CD14-positive monocyte (primary cell): ENCODE data around the gene MICOS13. TPM values are rescaled to one million over a fixed set of nuclear protein-coding genes. Genes with fewer than 3 reads are reported as not detected.

Source experiments
- DNase-seq, 3 donors: peaks; one replicate each; pipeline ENCODE4 v3.0.0-alpha.2; 2011 to 2022
- H2AFZ ChIP-seq: 2 replicates; pipeline ENCODE4 v1.6.0; 2012; ENCODE audit warnings: mild to moderate bottlenecking, low read depth, low read length, inconsistent platforms; ENCODE audit not compliant: insufficient read depth, poor library complexity, severe bottlenecking
- H3K27ac ChIP-seq, 2 donors: 1 replicate in 1 of 2; 2 replicates in 1 of 2; pipeline ENCODE4 v1.5.1; 2012 to 2013; ENCODE audit warnings: low read length in 2 of 2, control low read depth in 1 of 2, inconsistent platforms in 1 of 2, low read depth in 1 of 2, mild to moderate bottlenecking in 1 of 2
- H3K27me3 ChIP-seq, 2 donors: one replicate each; pipeline versions ENCODE4 v1.6.0 to v1.6.1; 2011 to 2013; ENCODE audit warnings: low read length in 2 of 2; ENCODE audit not compliant: control insufficient read depth in 2 of 2, insufficient read depth in 2 of 2
- H3K36me3 ChIP-seq, 2 donors: replicated peaks in 1 of 2; 1 replicate in 1 of 2; 2 replicates in 1 of 2; pipeline versions ENCODE4 v1.5.1 to v1.6.1; 2012 to 2013; ENCODE audit warnings: low read length in 2 of 2, control low read depth in 1 of 2, inconsistent platforms in 1 of 2, mild to moderate bottlenecking in 1 of 2; ENCODE audit not compliant: insufficient read depth in 2 of 2, control insufficient read depth in 1 of 2
- H3K4me1 ChIP-seq, 2 donors: 1 replicate in 1 of 2; 2 replicates in 1 of 2; pipeline versions ENCODE4 v1.5.1 to v1.6.1; 2012 to 2013; ENCODE audit warnings: low read length in 2 of 2, control low read depth in 1 of 2, inconsistent platforms in 1 of 2, mild to moderate bottlenecking in 1 of 2, moderate library complexity in 1 of 2; ENCODE audit not compliant: insufficient read depth in 2 of 2, control insufficient read depth in 1 of 2
- H3K4me2 ChIP-seq: replicated peaks from 2 replicates; pipeline ENCODE3; 2012; ENCODE audit warnings: low read length, moderate library complexity, mild to moderate bottlenecking; ENCODE audit not compliant: poor library complexity, severe bottlenecking; ENCODE audit errors: extremely low read depth
- H3K4me3 ChIP-seq, 3 experiments: fragments of 200-600 bp in 1 of 3; sonication (generic) in 1 of 3; replicated peaks in 1 of 3; 1 replicate in 2 of 3; 2 replicates in 1 of 3; pipeline ENCODE4 v1.5.1; 2011 to 2013; ENCODE audit warnings: low read length in 3 of 3, mild to moderate bottlenecking in 3 of 3, control low read depth in 2 of 3, low read depth in 2 of 3, inconsistent platforms in 1 of 3, moderate library complexity in 1 of 3
- H3K79me2 ChIP-seq: 2 replicates; pipeline ENCODE4 v1.6.0; 2012; ENCODE audit warnings: mild to moderate bottlenecking, control low read depth, inconsistent platforms, low read length, moderate library complexity; ENCODE audit not compliant: insufficient read depth
- H3K9ac ChIP-seq: 2 replicates; pipeline ENCODE4 v1.6.0; 2017; ENCODE audit warnings: low read length, mild to moderate bottlenecking; ENCODE audit not compliant: insufficient read depth, poor library complexity, severe bottlenecking
- H3K9me3 ChIP-seq, 2 donors: replicated peaks in 1 of 2; 1 replicate in 1 of 2; 2 replicates in 1 of 2; pipeline versions ENCODE4 v1.5.1 to v1.6.1; 2012 to 2013; ENCODE audit warnings: low read length in 2 of 2, control low read depth in 1 of 2; ENCODE audit not compliant: control insufficient read depth in 1 of 2, insufficient read depth in 1 of 2
- H4K20me1 ChIP-seq: 2 replicates; pipeline ENCODE4 v1.6.0; 2012; ENCODE audit warnings: mild to moderate bottlenecking, low read length, control low read depth, moderate library complexity; ENCODE audit not compliant: insufficient read depth
- H3K27ac Mint-ChIP-seq, 7 donors: one replicate each; pipeline ENCODE4 v1.8.0; 2020; ENCODE audit warnings: mild to moderate bottlenecking in 7 of 7, mixed read lengths in 7 of 7, moderate library complexity in 6 of 7, inconsistent platforms in 2 of 7
- H3K27me3 Mint-ChIP-seq, 3 donors: one replicate each; pipeline ENCODE4 v1.8.0; 2021 to 2022; ENCODE audit warnings: low read depth in 3 of 3, mild to moderate bottlenecking in 3 of 3, mixed read lengths in 3 of 3, moderate library complexity in 3 of 3, inconsistent platforms in 1 of 3
- H3K36me3 Mint-ChIP-seq, 2 donors: one replicate each; pipeline ENCODE4 v1.8.0; 2020; ENCODE audit warnings: mixed read lengths in 2 of 2, inconsistent platforms in 1 of 2, mild to moderate bottlenecking in 1 of 2
- H3K4me1 Mint-ChIP-seq: one replicate; pipeline ENCODE4 v1.8.0; 2020; ENCODE audit warnings: mild to moderate bottlenecking, mixed read lengths
- H3K4me3 Mint-ChIP-seq, 2 donors: one replicate each; pipeline ENCODE4 v1.8.0; 2020; ENCODE audit warnings: mild to moderate bottlenecking in 2 of 2, mixed read lengths in 2 of 2, moderate library complexity in 1 of 2
- H3K9me3 Mint-ChIP-seq, 7 donors: one replicate each; pipeline ENCODE4 v1.8.0; 2020 to 2022; ENCODE audit warnings: mixed read lengths in 7 of 7, mild to moderate bottlenecking in 6 of 7, moderate library complexity in 6 of 7, inconsistent platforms in 2 of 7
- CTCF ChIP-seq: fragments of 200-600 bp; IDR thresholded peaks from one replicate; pipeline ENCODE4 v1.8.0; 2022; ENCODE audit warnings: antibody characterized with exemption, mild to moderate bottlenecking
- WGBS: methylation state at CpG from one replicate; pipeline ENCODE4 v1.1.5; 2013; ENCODE audit warnings: missing lambda C conversion rate; ENCODE audit not compliant: insufficient coverage; 5-methylcytosine and 5-hydroxymethylcytosine counted together
- intact Hi-C, 2 donors: fragments of 100-400 bp; cut with micrococcal nuclease; formaldehyde crosslinking; loops; one replicate each; pipeline versions ENCODE4 v1.15.0 to v1.15.1; 2023
- polyA plus RNA-seq, 3 donors: library from polyadenylated mRNA; depleted of rRNA in 1 of 3; unstranded in 2 of 3; stranded (reverse) in 1 of 3; fragments of 300-500 nt in 2 of 3; fragments of >200 nt in 1 of 3; fragmentation: Illumina TruSeq in 2 of 3; gene quantifications; 1 replicate in 2 of 3; 2 replicates in 1 of 3; pipeline ENCODE4 v1.2.3, GENCODE V29; 2012 to 2021

The MICOS13 gene
- polyA plus RNA-seq, 3 donors = 22.5 to 82.7 (median 78.6) TPM

- Mint-ChIP-seq H3K27me3 (peaks cover 0 to 3% (median 0%) of the 10 kb centered on the region in 3 donors), H3K9me3 (no peaks in the 10 kb centered on the region), H3K4me3 (no peak overlapping the region), H3K4me1 (no peaks in the 10 kb centered on the region), H3K36me3 (peaks cover 54 to 82% of the 10 kb centered on the region in 2 donors), H3K27ac (peak overlapping the region in 1 of 7 donors; percentile 41)
- Histone ChIP-seq H2AFZ (no peak overlapping the region), H3K4me2 (no peak overlapping the region), H3K36me3 (peaks cover 70 to 77% of the 10 kb centered on the region in 2 donors), H4K20me1 (peaks cover 13% of the 10 kb centered on the region), H3K27me3 (no peaks in the 10 kb centered on the region), H3K27ac (no peak overlapping the region), H3K9me3 (no peaks in the 10 kb centered on the region), H3K4me1 (no peaks in the 10 kb centered on the region), H3K4me3 (no peak overlapping the region), H3K79me2 (peaks cover 11% of the 10 kb centered on the region), H3K9ac (no peak overlapping the region)
- DNase-seq = no peak
- intact Hi-C loops = no loop called here
- 99% methylated on average over 6 of the region's 8 CpGs for WGBS
- no peak for TF ChIP-seq CTCF
These were observed 30.7 kb upstream of the MICOS13 start for GRCh38 chr19:5711025-5711424.

DNA sequence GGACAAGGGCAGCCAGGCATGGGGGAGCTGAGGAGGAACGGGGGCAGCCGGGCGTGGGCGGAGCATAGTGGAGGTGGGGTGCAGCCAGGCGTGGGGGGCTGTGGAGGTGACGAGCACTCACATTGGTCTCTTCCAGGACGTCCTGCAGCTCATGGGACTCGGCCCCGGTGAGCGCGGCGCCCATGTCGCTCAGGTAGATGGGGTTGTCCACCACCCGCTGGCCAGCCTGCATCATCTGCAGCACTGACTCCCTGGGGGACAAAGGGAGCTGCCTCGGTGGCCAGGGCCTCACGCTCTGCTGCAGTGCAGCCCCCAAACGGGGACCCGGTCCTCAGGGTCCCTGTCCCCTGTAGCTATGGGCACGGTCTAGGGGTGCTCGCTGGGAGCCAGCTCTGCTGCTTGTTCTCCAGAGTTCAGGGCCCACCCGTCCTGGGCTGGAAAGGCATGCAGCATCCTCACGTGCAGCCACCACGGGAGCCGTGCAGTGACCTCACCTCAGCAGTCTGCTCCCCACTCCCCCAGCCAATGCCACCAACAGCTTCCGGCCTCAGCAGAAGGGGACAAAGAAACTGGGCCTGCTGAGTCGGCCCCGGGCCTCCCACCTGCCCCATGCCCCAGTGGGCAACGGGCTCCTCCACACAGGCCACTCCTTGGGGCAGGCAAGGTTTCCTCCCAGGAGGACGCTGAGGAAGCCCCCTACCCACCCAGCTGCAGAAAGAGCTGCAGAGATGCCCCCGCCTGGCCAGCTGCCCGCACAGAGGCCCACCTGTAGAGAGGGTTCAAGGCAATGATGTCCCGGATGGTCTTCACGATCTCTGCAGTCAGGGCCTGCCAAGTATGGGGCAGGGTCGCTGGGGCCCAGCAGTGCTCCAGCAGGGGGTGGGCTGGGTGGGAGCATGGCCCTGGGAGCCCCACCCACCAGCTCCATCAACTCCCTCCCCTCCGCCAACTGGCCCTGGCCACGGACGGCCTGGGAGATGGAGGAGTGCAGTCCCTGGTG lies 27.6 kb upstream of the MICOS13 start:
- intact Hi-C loops = no loop called here
- Histone ChIP-seq H3K27ac (no peak overlapping the region), H3K9ac (no peak overlapping the region), H3K4me2 (no peak overlapping the region), H3K9me3 (no peaks in the 10 kb centered on the region), H3K4me3 (no peak overlapping the region), H4K20me1 (no peaks in the 10 kb centered on the region), H3K79me2 (no peaks in the 10 kb centered on the region), H3K36me3 (peaks cover 84 to 92% of the 10 kb centered on the region in 2 donors), H3K4me1 (no peaks in the 10 kb centered on the region), H3K27me3 (no peaks in the 10 kb centered on the region), H2AFZ (no peak overlapping the region)
- H3K4me1 Mint-ChIP-seq = no peaks in the 10 kb centered on the region
- H3K4me3 Mint-ChIP-seq = no peak overlapping the region
- H3K9me3 Mint-ChIP-seq = peaks cover 0 to 3% (median 0%) of the 10 kb centered on the region in 7 donors
- H3K27me3 Mint-ChIP-seq = no peaks in the 10 kb centered on the region
- no peak for DNase-seq
- peak overlapping the region in 1 of 7 donors; percentile 26 for H3K27ac Mint-ChIP-seq
- TF ChIP-seq CTCF = no peak
- WGBS = 95% methylated on average over 28 of the region's 37 CpGs
- peaks cover 60 to 97% of the 10 kb centered on the region in 2 donors for H3K36me3 Mint-ChIP-seq
